NCI-H1105 (cell line): ENCODE data around the gene ITSN1.
"Not testable (repeated sequence)": the region's sequence is repeated elsewhere in the genome, so short reads cannot be mapped to it uniquely, and the experiment has no call there.

Experiments used
- DNase-seq: peaks from one replicate; lab custom pipeline; 2025; lab: John Stamatoyannopoulos, UW

Gene ITSN1

GRCh38 chr21:33682992-33683627 lies 40.8 kb downstream of the ITSN1 start:
- no peak for DNase-seq

GRCh38 chr21:33684068-33684467 lies 41.8 kb downstream of the ITSN1 start:
- DNase-seq = no peak

- DNase-seq = no peak
Observed at GRCh38 chr21:33684923-33685560, 42.7 kb downstream of the ITSN1 start.

- no peak for DNase-seq
Observed at GRCh38 chr21:33685613-33686197, 43.4 kb downstream of the ITSN1 start.

- DNase-seq = no peak
Observed at GRCh38 chr21:33686386-33686785, 44.1 kb downstream of the ITSN1 start.

GRCh38 chr21:33687634-33688033 lies 45.3 kb downstream of the ITSN1 start:
- no peak for DNase-seq

GRCh38 chr21:33688353-33688752 lies 46.1 kb downstream of the ITSN1 start:
- no peak for DNase-seq

- DNase-seq = no peak
Observed at GRCh38 chr21:33690874-33691273, 48.6 kb downstream of the ITSN1 start.

- DNase-seq = no peak
Observed at GRCh38 chr21:33691945-33692603, 49.8 kb downstream of the ITSN1 start.

GRCh38 chr21:33695813-33696212 lies 53.5 kb downstream of the ITSN1 start:
- DNase-seq = no peak

GRCh38 chr21:33696465-33696864 lies 54.2 kb downstream of the ITSN1 start:
- DNase-seq = no peak

- DNase-seq = no peak
Observed at GRCh38 chr21:33698087-33698860, 56.0 kb downstream of the ITSN1 start.

GRCh38 chr21:33699277-33699676 lies 57.0 kb downstream of the ITSN1 start:
- DNase-seq = no peak

GRCh38 chr21:33700491-33700890 lies 58.2 kb downstream of the ITSN1 start:
- DNase-seq = no peak

GRCh38 chr21:33703750-33704606 lies 61.7 kb downstream of the ITSN1 start:
- DNase-seq = no peak

- DNase-seq = no peak
Observed at GRCh38 chr21:33707846-33708245, 65.5 kb downstream of the ITSN1 start.

GRCh38 chr21:33708874-33709273 lies 66.6 kb downstream of the ITSN1 start:
- no peak for DNase-seq

- DNase-seq = no peak
Observed at GRCh38 chr21:33712022-33712803, 69.9 kb downstream of the ITSN1 start.

GRCh38 chr21:33721081-33721480 lies 78.8 kb downstream of the ITSN1 start:
- no peak for DNase-seq

GRCh38 chr21:33729139-33729538 lies 86.8 kb downstream of the ITSN1 start:
- DNase-seq = not testable (repeated sequence)
